GM23248 (cell line): Measurements from ENCODE around the gene CNTNAP5.

Source experiments
- EZH2 ChIP-seq: fragments of 200-600 bp; sonication (generic); IDR thresholded peaks from 2 replicates; pipeline ENCODE4 v1.6.1; 2018; ENCODE audit warnings: antibody characterized with exemption, mild to moderate bottlenecking; ENCODE audit not compliant: insufficient read depth, poor library complexity, severe bottlenecking
- EZH2phosphoT487 ChIP-seq: fragments of 200-600 bp; sonication (generic); IDR thresholded peaks from 2 replicates; pipeline ENCODE4 v1.6.1; 2018; ENCODE audit warnings: antibody characterized with exemption, moderate library complexity, mild to moderate bottlenecking, low read depth; ENCODE audit not compliant: insufficient read depth

DNA sequence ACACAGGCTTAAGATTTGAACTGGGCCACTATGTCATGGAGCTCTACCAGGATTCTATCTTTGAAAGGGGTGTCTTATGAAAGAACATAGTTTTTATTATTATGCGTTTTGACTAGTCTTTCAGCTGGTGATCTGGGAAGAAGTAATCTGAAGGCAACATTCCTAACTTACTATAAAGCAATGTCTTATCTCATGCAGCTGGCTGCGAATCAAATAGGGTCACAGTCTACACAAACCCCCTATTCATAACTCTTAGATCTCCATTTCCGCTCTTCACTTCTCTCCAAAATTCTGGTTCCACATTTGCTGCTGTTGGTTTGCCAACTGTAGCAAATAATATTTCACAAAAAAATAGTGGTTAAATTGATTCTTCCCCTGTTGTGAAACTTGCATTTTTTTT is 813.3 kb downstream of the CNTNAP5 start:
- TF ChIP-seq EZH2 (no peak), EZH2phosphoT487 (no peak)
